Motor neuron (in vitro differentiated cells): ENCODE measurements around the gene FTH1. TPM values are rescaled to one million over a fixed set of nuclear protein-coding genes. Genes with fewer than 3 reads are reported as not detected.

ENCODE experiments used
- ATAC-seq, 8 experiments: fragments of 200-7000 bp; cut with Tn5 transposase; replicated peaks in 6 of 8; 2 replicates each; pipeline ENCODE4 v1.8.0; 2021; ENCODE audit warnings: mild to moderate bottlenecking in 8 of 8, moderate library complexity in 8 of 8
- H3K27ac ChIP-seq, 2 donors: fragments of 250-450 bp; sonication (Bioruptor Pico); 2 replicates each; pipeline ENCODE4 v1.9.0; 2021; ENCODE audit warnings: antibody characterized with exemption in 2 of 2, mild to moderate bottlenecking in 2 of 2, moderate library complexity in 1 of 2
- H3K4me1 ChIP-seq, 2 donors: fragments of 250-450 bp; sonication (Bioruptor Pico); replicated peaks in 1 of 2; 2 replicates each; pipeline ENCODE4 v1.6.1; 2021; ENCODE audit warnings: antibody characterized with exemption in 2 of 2, mild to moderate bottlenecking in 2 of 2, moderate library complexity in 1 of 2
- H3K4me3 ChIP-seq, 5 donors: fragments of 250-450 bp; sonication (Bioruptor Pico); 2 replicates each; pipeline ENCODE4 v1.9.0; 2021; ENCODE audit warnings: antibody characterized with exemption in 5 of 5, mild to moderate bottlenecking in 5 of 5, moderate library complexity in 4 of 5
- WGBS, 10 experiments: fragments of 450-650 bp; shearing (Covaris generic); methylation state at CpG; one replicate each; pipeline ENCODE4 v1.0.0; 2022; 5-methylcytosine and 5-hydroxymethylcytosine counted together
- in situ Hi-C, 9 experiments: fragments of 400-800 bp; cut with MboI; loops; one replicate each; pipeline ENCODE4 v1.15.0; 2021; ENCODE audit warnings: low sequenced_read_pairs in 9 of 9, low pct_unique_long_range_greater_than_20kb in 2 of 9; ENCODE audit not compliant: unreplicated experiment in 9 of 9
- total RNA-seq, 8 experiments: library from RNA; unstranded; fragments of 300-600 nt; gene quantifications; 2 replicates each; pipeline versions ENCODE4 v1.2.3 to v1.2.4, GENCODE V29; 2022

Gene FTH1
- total RNA-seq, 8 experiments from 2014 or later: 863 to 2,225 (median 1,257) TPM

DNA sequence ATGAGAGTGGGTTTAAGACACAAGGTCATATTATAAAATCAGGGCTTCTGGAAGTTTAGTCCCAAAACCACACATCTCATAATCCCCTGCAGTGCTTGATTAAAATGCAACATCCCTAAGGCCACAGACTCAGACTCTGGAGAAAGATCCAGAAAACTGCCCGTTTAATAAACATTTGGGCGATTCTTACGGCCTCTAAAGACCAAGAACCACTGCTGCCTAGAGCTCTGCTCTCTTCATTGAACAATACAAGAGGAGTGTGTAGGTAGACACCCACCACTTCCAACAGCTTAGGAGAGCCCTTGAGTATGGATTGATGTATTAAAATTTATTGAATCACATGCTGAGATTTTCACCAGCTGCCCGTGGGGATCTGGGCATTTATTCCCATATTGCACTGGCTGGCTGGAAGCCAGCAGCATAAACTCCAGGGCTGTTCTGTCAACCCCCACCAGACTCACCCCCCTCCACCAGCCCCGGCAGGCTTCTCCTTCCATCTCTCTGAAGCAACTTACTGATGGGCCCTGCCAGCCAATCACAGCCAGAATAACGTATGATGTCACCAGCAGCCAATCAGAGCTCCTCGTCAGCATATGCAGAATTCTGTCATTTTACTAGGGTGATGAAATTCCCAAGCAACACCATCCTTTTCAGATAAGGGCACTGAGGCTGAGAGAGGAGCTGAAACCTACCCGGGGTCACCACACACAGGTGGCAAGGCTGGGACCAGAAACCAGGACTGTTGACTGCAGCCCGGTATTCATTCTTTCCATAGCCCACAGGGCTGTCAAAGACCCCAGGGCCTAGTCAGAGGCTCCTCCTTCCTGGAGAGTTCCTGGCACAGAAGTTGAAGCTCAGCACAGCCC, 18.0 kb downstream of the FTH1 start:
- 0 to 83% (median 20%) methylated on average over 1 to 7 of the region's 9 CpGs; no CpG with 5 or more reads in 3 of the 10 experiments for WGBS, 10 experiments
- Histone ChIP-seq H3K27ac (peak overlapping the region; percentile 97 to 99), H3K4me3 (peak overlapping the region in 2 of 5 donors; percentile 3), H3K4me1 (peaks cover 39 to 44% of the 10 kb centered on the region in 2 donors)
- in situ Hi-C loops: loop anchor here in 2 of 9 experiments (5.0 to 25.0 kb wide), 3 partner anchors 52 to 113 kb away; partner anchors contain the start of gene FADS3 (in 1 of the 2)
- peak; percentile 79 to 95 (median 93) for ATAC-seq

DNA sequence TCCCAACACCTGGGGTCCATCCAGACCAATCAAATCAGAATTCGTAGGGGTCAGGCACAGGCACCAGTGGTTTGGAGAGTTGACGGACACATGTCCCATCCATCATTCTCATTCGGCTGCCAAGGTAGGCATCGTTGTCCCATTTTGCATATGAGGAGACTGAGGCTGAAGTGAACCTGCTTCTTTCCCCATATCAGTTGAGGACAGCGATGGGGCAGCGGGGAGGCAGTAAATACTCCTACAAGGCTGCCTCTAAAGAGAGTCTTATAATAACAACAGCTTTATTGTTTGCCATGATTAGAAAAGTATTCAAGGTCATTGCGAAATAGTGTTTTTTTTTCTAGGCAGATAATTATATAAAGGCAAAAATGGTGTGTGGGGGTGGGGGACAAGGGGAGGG, 18.9 kb downstream of the FTH1 start:
- 14 to 100% (median 89%) methylated on average over 1 to 5 of the region's 7 CpGs; no CpG with 5 or more reads in 2 of the 10 experiments for WGBS, 10 experiments

DNA sequence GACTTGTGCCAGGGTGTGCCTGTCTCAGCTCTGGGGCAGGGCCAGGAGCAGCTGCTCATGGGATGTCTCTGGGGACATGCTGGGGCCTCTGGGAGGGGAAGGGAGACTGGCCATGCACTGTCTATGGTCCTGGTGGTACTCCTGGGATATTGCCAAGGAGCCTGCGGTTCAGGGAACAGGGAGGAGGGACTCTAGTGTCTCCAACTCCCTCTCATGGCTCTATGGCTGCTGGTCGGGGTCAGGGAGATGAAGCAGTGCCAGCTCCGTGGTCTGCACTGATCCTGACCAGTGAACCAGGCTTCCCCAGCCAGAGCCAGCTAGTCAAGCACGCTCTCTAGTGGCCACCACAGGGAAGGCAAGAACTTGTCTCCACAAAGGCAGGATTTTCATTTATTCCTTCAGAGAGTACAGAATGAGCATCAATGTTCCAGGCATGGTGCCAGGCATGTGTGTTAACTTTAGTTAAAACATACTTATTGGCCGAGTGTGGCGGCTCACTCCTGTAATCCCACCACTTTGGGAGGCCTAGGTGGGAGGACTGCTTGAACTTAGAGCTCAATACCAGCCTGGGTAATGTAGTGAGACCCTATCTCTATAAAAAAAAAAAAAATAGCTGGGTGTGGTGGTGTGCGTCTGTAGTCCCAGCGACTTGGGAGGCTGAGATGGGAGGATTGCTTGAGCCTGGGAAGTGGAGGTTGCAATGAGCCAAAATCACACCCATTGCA, 19.8 kb downstream of the FTH1 start:
- 0 to 60% (median 1%) methylated on average over 1 to 8 of the region's 8 CpGs; no CpG with 5 or more reads in 2 of the 10 experiments for WGBS, 10 experiments
- peak; percentile 27 to 78 (median 45) for ATAC-seq
- Histone ChIP-seq H3K4me1 (peaks cover 39 to 41% of the 10 kb centered on the region in 2 donors), H3K27ac (peak overlapping the region in 1 of 2 donors; percentile 52), H3K4me3 (no peak overlapping the region)
- in situ Hi-C loops: loop anchor here in 2 of 9 experiments (5.0 to 10.0 kb wide), 2 partner anchors 50 to 53 kb away; partner anchors contain the start of gene FADS3 (in 1 of the 2)

More for the DNA sequence above, 18.9 kb downstream of the FTH1 start:
- peak overlapping the region; percentile 97 to 99 for H3K27ac ChIP-seq
- in situ Hi-C loops: loop anchor here in 2 of 9 experiments (5.0 to 10.0 kb wide), 2 partner anchors 51 to 54 kb away; partner anchors contain the start of gene FADS3 (in 1 of the 2)
- no peak overlapping the region for H3K4me3 ChIP-seq
- no peak for ATAC-seq
- peaks cover 39 to 41% of the 10 kb centered on the region in 2 donors for H3K4me1 ChIP-seq

DNA sequence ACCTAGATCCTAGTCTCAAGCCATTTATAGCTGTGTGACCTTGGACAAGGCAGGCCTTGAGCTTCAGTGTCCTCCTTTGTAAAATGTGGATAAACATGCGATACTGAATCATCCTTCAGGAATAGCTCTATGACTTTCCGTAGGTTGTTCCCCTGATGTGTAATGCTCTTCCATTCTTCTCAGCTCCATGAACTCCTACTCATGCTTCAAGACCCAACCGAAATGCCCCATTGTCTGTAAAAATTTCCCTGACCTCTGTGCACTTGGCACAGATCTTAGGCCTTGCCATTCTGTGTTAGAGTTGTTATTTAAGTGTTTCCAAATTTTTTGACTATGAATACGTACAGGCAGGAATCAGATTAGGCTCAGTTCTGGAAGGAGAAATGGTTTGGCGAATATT, 20.5 kb downstream of the FTH1 start:
- in situ Hi-C loops: loop anchor here in 2 of 9 experiments (5.0 to 10.0 kb wide), 2 partner anchors 50 to 52 kb away; partner anchors contain the start of gene FADS3 (in 1 of the 2)
- ATAC-seq: no peak
- no peak overlapping the region for H3K4me3 ChIP-seq
- WGBS, 10 experiments: 58 to 100% (median 100%) methylated on average over 1 to 4 of the region's 5 CpGs; no CpG with 5 or more reads in 1 of the 10 experiments
- peaks cover 39 to 41% of the 10 kb centered on the region in 2 donors for H3K4me1 ChIP-seq
- H3K27ac ChIP-seq: no peak overlapping the region

DNA sequence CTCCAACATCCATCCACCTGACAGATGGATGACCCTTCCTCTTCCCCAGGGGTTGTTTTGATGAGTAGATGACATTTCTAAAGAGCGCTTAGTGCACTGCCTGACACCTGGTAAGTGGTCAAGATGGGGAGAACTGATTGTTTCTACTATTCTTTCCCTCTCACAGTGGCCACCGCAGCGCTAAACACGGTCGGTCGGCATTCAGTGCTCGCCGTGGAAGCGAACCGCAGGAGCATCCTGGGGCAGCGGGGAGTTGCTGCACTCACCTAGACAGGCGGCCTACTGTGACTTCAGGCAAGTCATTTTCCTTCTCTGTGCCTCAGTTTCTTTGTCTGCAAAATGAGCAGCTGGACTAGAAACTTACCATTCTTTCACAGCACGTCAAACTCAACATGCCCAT, 22.2 kb downstream of the FTH1 start:
- Histone ChIP-seq H3K27ac (no peak overlapping the region), H3K4me1 (peaks cover 24% of the 10 kb centered on the region in 2 donors), H3K4me3 (no peak overlapping the region)
- ATAC-seq: no peak
- WGBS, 10 experiments: 76 to 91% (median 83%) methylated on average over 2 to 12 of the region's 13 CpGs; no CpG with 5 or more reads in 5 of the 10 experiments
- in situ Hi-C loops: loop anchor here in 2 of 9 experiments (5.0 to 10.0 kb wide), 2 partner anchors 48 to 50 kb away; partner anchors contain the start of gene FADS3 (in 1 of the 2)

DNA sequence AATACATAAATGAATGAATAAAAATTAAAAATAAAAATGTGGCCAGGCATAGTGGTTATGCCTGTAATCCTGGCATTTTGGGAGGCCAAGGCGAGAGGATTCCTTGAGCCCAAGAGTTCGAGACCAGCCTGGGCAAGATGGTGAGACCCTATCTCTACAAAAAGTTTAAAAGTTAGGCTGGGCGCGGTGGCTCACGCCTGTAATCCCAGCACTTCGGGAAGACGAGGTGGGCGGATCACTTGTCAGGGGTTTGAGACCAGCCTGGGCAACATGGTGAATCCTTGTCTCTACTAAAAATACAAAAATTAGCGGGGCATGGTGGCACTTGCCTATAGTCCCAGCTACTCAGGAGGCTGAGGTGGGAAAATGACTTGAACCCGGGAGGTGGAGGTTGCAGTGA, 27.0 kb downstream of the FTH1 start:
- H3K4me1 ChIP-seq: no peaks in the 10 kb centered on the region
- WGBS, 10 experiments: 44 to 100% (median 90%) methylated on average over 2 to 8 of the region's 10 CpGs
- ATAC-seq: no peak
- no peak overlapping the region for H3K27ac ChIP-seq
- in situ Hi-C loops: loop anchor here in 1 of 9 experiments (10.0 kb wide), 1 partner anchor 46 kb away; the partner anchor contains the start of gene FADS3
- no peak overlapping the region for H3K4me3 ChIP-seq

DNA sequence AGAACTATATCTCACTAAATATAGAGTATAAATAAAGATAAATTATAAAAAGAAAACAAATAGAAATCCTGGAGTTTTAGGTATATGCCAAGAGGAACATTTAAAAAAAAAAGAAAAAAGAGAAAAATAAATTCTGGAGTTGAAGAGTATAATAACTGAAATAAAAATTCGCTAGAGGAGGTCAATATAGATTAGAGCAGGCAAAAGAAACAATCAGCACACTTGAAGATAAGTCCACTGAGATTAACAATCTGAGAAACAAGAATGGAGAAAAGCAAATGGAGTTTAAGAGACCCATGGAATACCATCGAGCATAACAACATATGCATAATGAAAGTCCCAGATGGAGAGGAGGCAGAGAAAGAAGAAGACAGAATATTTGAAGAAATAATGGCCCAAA, 31.6 kb downstream of the FTH1 start:
- no peaks in the 10 kb centered on the region for H3K4me1 ChIP-seq
- no peak overlapping the region for H3K27ac ChIP-seq
- WGBS, 10 experiments: 0 to 80% (median 61%) methylated on average over 1 to 2 of the region's 2 CpGs
- no peak for ATAC-seq
- in situ Hi-C loops: no loop called here
- no peak overlapping the region for H3K4me3 ChIP-seq

DNA sequence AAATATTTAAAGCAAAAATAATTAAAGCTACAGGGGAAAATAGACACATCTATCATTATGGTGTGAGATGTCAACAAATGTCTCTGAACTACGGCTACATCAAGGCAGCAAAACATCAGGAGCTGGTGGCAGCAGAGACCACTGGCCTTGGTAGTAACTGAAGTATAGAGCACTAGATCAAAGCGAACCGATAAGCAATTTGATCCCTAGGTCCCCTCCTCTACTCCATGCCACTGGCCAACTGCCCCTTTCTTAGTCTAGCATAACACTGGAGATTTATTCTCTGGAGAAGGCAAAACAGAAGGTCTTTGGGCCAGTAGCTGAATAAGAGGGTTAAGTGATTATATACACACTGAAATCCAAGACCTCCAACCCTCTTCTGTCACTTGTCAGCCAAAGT, 36.5 kb downstream of the FTH1 start:
- 78 to 100% (median 86%) methylated on average over 1 to 3 of the region's 3 CpGs; no CpG with 5 or more reads in 2 of the 10 experiments for WGBS, 10 experiments
- no peak for ATAC-seq
- H3K4me3 ChIP-seq: no peak overlapping the region

DNA sequence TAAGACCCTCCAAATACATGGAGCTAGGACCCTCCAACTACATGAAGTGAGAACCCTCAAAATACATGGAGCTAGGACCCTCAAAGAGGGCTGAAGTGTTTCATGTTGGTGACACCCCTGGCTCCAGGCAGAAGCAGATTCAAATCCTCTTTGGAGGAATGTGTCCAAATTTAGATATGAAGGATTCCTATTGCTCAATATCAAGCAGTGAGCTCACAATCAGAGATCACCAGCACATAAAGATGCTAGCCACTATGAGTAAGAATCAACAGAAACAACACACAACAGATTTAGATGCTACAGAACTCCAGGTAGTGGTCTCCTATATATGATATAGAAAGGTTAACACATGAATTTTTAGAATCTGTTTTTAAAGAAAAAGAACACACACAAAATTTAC, 38.8 kb downstream of the FTH1 start:
- Histone ChIP-seq H3K4me3 (no peak overlapping the region), H3K27ac (no peak overlapping the region), H3K4me1 (peaks cover 0 to 3% of the 10 kb centered on the region in 2 donors)
- ATAC-seq: peak in 1 of 8 experiments; percentile 24
- in situ Hi-C loops: no loop called here

More for the DNA sequence above, 36.5 kb downstream of the FTH1 start:
- no peaks in the 10 kb centered on the region for H3K4me1 ChIP-seq
- in situ Hi-C loops: no loop called here
- H3K27ac ChIP-seq: no peak overlapping the region

DNA sequence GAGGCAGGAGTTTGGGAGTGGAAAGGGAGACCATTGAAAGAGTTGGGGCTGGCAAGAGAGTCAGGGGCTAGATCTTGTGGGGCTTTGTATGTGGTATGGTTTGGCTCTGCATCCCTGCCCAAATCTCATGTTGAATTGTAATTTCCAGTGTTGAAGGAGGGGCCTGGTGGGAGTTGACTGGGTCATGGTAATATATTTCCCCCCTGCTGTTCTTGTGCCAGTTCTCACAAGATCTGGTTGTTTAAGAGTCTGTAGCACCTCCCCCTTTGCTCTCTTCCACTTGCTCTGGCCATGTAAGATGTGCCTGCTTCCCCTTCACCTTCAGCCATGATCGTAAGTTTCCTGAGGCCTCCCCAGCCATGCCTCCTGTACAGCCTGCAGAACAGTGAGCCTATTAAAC, 39.9 kb downstream of the FTH1 start:
- peak in 1 of 8 experiments; percentile 3 for ATAC-seq
- WGBS, 10 experiments: 100% methylated on average over 1 of the region's 1 CpG; no CpG with 5 or more reads in 7 of the 10 experiments

DNA sequence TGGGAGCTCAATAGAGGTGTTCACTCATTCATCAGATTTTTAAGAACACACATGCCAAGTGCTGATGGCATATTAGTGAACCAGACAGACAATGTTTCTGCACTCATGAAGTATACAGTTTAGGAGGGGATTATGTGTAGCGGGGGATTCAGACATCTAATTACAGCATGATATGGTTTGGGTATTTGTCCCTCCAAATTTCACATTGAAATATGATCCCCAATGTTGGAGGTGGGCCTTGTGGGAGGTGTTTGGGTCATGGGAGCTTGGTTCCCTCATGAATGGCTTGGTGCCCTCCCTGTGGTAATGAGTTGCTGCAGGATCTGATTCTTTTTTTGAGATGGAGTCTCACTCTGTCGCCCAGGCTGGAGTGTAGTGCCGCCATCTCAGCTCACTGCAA, 41.2 kb downstream of the FTH1 start:
- H3K4me1 ChIP-seq: peaks cover 0 to 11% of the 10 kb centered on the region in 2 donors
- H3K27ac ChIP-seq: no peak overlapping the region
- H3K4me3 ChIP-seq: no peak overlapping the region
- 67 to 100% (median 91%) methylated on average over 1 to 3 of the region's 3 CpGs; no CpG with 5 or more reads in 5 of the 10 experiments for WGBS, 10 experiments
- no peak for ATAC-seq
- in situ Hi-C loops: no loop called here

More for the DNA sequence above, 39.9 kb downstream of the FTH1 start:
- peaks cover 0 to 11% of the 10 kb centered on the region in 2 donors for H3K4me1 ChIP-seq
- no peak overlapping the region for H3K27ac ChIP-seq
- in situ Hi-C loops: no loop called here
- H3K4me3 ChIP-seq: no peak overlapping the region

DNA sequence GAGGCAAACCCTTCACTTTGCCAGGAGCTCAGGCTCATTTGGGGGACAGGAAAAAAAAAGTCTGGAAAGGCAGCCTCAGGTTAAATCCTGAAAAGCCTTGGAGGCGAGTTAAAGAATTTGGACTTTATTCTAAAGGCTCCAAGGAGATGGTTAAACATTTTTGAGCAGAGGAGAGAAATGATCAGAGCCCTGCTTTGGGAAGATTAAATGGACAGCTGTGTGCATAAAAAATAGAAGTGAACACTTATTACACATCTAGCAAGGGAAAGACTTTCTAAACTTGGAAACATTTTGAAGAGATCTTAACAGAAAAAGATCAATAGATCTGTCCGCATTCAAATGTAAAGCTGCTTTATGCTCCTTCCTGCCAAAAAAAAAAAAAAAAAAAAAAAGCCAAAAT, 41.7 kb downstream of the FTH1 start:
- in situ Hi-C loops: no loop called here
- 70 to 100% (median 85%) methylated on average over 1 to 2 of the region's 2 CpGs; no CpG with 5 or more reads in 1 of the 10 experiments for whole genome bisulfite sequencing, 10 experiments
- H3K4me1 ChIP-seq: peaks cover 0 to 11% of the 10 kb centered on the region in 2 donors
- ATAC-seq: no peak
- H3K27ac ChIP-seq: no peak overlapping the region
- H3K4me3 ChIP-seq: no peak overlapping the region
